Fibroblast of pulmonary artery (primary cell): ENCODE measurements around the gene YPEL2.
A peak's percentile ranks its signal among the peaks of the same experiment; 100 is the strongest.

ENCODE experiments used
- DNase-seq: peaks from one replicate; pipeline ENCODE4 v3.0.0-alpha.2; 2010; ENCODE audit warnings: low read depth
- H3K4me3 ChIP-seq: replicated peaks from 2 replicates; pipeline ENCODE4 v1.5.1; 2011; ENCODE audit warnings: low read depth, mild to moderate bottlenecking, control low read depth, low read length, moderate library complexity
- TF ChIP-seq, protein P1 (sequence below): IDR thresholded peaks from 2 replicates; pipeline ENCODE4 v1.5.1; 2011; ENCODE audit warnings: mild to moderate bottlenecking, control low read depth, low read length, inconsistent platforms; ENCODE audit errors: missing control alignments

Gene YPEL2

DNA sequence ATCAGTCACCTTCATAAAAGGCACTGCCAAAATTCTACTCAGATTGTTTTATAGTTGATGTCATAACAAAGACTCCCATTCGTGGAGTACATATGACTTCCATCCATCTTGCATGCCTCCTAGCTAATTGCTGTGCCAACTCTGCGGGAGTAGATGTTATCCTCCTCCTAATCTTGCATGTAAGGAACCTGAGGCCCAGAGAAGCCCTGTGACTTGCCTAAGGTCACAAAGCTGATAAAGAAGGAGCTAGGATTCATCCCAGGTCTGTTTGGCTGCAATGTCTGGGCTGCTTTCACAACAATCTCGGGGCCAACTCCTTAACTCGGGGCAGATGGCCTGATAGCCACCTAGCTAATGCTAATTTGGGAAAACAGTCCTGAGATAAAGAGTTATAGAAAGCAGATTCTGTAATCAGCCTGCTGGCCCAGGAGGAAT, 87.3 kb downstream of the YPEL2 start:
- DNase-seq, result no peak
- TF ChIP-seq, protein P1, sequence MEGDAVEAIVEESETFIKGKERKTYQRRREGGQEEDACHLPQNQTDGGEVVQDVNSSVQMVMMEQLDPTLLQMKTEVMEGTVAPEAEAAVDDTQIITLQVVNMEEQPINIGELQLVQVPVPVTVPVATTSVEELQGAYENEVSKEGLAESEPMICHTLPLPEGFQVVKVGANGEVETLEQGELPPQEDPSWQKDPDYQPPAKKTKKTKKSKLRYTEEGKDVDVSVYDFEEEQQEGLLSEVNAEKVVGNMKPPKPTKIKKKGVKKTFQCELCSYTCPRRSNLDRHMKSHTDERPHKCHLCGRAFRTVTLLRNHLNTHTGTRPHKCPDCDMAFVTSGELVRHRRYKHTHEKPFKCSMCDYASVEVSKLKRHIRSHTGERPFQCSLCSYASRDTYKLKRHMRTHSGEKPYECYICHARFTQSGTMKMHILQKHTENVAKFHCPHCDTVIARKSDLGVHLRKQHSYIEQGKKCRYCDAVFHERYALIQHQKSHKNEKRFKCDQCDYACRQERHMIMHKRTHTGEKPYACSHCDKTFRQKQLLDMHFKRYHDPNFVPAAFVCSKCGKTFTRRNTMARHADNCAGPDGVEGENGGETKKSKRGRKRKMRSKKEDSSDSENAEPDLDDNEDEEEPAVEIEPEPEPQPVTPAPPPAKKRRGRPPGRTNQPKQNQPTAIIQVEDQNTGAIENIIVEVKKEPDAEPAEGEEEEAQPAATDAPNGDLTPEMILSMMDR, result no peak
- H3K4me3 ChIP-seq, result no peak overlapping the region

DNA sequence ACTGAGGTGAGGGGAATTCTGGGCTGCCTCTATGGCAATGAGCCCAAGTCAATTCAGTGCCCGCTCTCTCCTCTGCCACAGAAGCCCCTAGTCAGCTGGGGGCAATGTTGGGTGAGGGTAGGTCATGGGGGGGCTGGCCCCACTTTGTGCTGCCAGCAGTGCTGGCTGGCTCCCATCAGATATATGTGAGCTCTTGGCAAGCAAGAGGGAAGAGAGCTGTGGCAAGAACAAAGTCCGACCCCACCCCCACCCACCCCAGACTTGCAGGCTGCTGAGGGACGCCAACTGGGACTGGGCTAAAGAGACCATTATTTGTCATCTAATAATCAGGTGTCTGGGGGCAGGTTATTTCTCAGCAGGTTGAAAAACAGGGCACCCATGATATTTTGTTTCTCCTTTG, 89.4 kb downstream of the YPEL2 start:
- DNase-seq, result no peak
- TF ChIP-seq, protein P1, result no peak
- H3K4me3 ChIP-seq, result no peak overlapping the region

DNA sequence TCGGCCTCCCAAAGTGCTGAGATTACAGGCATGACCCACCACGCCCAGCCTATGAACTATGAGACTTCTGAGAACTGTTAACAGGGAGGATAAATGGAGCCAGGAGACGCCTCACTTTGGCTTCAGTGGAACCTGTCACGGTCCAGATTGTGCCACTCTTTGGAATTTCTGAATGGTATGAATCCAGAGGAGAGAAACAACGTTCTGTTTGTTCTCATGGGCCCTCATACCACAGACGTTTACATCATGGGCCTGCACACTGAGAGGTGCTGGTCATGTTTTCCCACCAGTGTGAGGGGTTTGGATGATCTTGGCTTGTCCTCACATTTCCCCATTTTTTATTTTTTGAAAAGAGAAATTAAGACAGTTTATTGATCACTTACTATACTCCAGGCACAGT, 90.3 kb downstream of the YPEL2 start:
- H3K4me3 ChIP-seq, result no peak overlapping the region
- TF ChIP-seq, protein P1, result no peak
- DNase-seq, result no peak

DNA sequence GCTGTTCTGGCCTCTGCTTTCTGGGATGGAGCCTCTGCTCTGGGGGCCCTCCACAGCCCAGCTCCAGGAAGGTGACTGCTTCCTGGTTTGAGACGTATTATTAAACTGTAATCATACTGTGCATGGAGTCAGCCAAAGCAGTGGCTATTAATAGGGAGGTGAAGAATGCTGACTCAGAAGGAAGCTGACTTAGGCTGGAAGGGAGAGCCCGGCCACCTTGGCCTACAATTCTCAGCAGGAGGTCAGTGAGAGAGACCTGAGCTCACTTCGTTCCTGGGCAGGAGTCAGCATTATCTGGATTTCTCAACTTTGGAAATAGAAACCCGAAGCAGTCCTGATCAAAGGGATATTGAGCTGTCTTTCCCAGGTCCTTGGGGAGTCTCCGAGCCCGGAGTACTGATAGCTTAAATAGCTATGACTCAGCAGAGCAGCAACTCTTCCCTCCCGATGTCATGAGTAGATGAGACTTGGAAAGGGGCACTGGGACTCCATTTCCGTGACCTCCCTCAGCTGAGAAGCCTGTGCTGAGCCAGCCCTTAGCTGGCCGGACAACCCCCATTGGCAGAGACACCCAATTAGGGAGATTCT, 91.8 kb downstream of the YPEL2 start:
- TF ChIP-seq, protein P1, result no peak
- DNase-seq, result peak; percentile 90

DNA sequence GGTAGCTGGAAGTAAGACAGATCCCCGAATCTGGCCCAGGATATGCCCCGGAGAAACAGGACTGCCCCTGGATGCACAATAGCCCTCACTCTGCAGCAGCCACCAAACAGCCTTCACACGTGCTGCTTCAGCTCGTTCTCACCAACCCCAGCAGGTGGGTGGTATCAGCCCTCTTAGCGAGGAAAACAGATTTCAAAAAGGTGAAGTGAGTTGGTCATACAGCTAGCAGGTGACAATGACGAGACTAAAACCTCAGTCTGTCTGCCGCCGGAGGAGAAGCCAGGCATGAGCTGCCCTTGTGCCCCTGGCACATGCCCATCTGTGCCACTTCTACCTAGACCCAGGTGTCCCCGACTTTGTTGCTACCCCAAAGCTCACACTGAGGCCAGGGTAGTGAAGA, 92.4 kb downstream of the YPEL2 start:
- H3K4me3 ChIP-seq, result no peak overlapping the region
- DNase-seq, result no peak
- TF ChIP-seq, protein P1, result no peak

More for the DNA sequence above, 91.8 kb downstream of the YPEL2 start:
- H3K4me3 ChIP-seq, result no peak overlapping the region

DNA sequence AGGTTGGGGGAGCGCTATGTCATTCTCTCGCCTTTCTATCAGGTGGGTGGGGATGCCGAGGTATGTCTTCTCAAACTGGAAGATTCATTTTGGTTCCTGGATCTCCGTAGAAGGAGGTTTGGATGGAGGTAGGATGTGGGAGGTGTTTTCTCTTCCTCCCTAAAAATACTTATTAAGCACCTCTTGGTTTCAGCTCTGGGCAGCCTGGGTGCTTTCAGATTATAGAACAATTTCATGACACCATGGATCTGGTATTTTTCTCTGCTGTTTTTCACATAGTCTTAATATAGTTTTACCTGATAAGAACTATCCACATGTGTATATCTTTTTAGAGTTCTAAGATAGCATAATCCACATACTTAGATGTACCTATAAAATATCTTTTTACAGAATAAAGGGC, 92.9 kb downstream of the YPEL2 start:
- DNase-seq, result no peak
- H3K4me3 ChIP-seq, result no peak overlapping the region
- TF ChIP-seq, protein P1, result no peak
